Naive thymus-derived CD4-positive, alpha-beta T cell (primary cell): ENCODE results near the gene QRSL1. TPM values are rescaled to one million over a fixed set of nuclear protein-coding genes. Genes with fewer than 3 reads are reported as not detected.

Source experiments
- ATAC-seq: fragments of 150-1000 bp; cut with Tn5 transposase; 2 replicates; pipeline ENCODE4 v1.10.0; 2021; ENCODE audit warnings: mild to moderate bottlenecking, moderate library complexity
- CTCF ChIA-PET: fragments of 350-600 bp; sonication (Branson Sonifier 250); formaldehyde crosslinking; loops from one replicate; lab custom pipeline; 2021; ENCODE audit warnings: antibody characterized with exemption; lab: Charles Lee
- POLR2A ChIA-PET: fragments of 350-600 bp; sonication (Branson Sonifier 250); formaldehyde crosslinking; loops from one replicate; lab custom pipeline; 2021; ENCODE audit warnings: antibody characterized with exemption, inconsistent platforms; lab: Charles Lee
- DNase-seq, 9 donors: peaks; one replicate each; pipeline versions ENCODE4 v3.0.0 to v3.0.0-alpha.2; 2020 to 2022; ENCODE audit warnings: mixed read lengths in 1 of 9
- H3K27ac ChIP-seq: one replicate; pipeline ENCODE4 v1.7.0; 2013; ENCODE audit warnings: mild to moderate bottlenecking, low read depth, low read length, moderate library complexity
- H3K27me3 ChIP-seq, 2 donors: one replicate each; pipeline ENCODE4 v1.7.0; 2013; ENCODE audit warnings: low read length in 2 of 2, mild to moderate bottlenecking in 2 of 2, moderate library complexity in 2 of 2; ENCODE audit not compliant: control insufficient read depth in 2 of 2, insufficient read depth in 2 of 2
- H3K36me3 ChIP-seq, 3 experiments: 1 replicate in 2 of 3; 2 replicates in 1 of 3; pipeline ENCODE4 v1.7.0; 2013; ENCODE audit warnings: low read length in 3 of 3, mild to moderate bottlenecking in 3 of 3, moderate library complexity in 1 of 3; ENCODE audit not compliant: insufficient read depth in 3 of 3, control insufficient read depth in 2 of 3
- H3K4me1 ChIP-seq, 2 donors: one replicate each; pipeline ENCODE4 v1.7.0; 2013; ENCODE audit warnings: low read length in 2 of 2, mild to moderate bottlenecking in 2 of 2, moderate library complexity in 1 of 2; ENCODE audit not compliant: control insufficient read depth in 2 of 2, insufficient read depth in 2 of 2
- H3K4me3 ChIP-seq: 2 replicates; pipeline ENCODE4 v1.7.0; 2013; ENCODE audit warnings: mild to moderate bottlenecking, low read length
- H3K9me3 ChIP-seq, 3 experiments: 1 replicate in 2 of 3; 2 replicates in 1 of 3; pipeline ENCODE4 v1.7.0; 2013; ENCODE audit warnings: low read length in 3 of 3; ENCODE audit not compliant: control insufficient read depth in 2 of 3
- H3K27ac Mint-ChIP-seq, 9 donors: one replicate each; pipeline ENCODE4 v1.8.0; 2020 to 2022; ENCODE audit warnings: mixed read lengths in 9 of 9, mild to moderate bottlenecking in 8 of 9, moderate library complexity in 5 of 9, inconsistent platforms in 2 of 9
- H3K27me3 Mint-ChIP-seq, 5 donors: one replicate each; pipeline ENCODE4 v1.8.0; 2021 to 2022; ENCODE audit warnings: mixed read lengths in 5 of 5, mild to moderate bottlenecking in 1 of 5
- H3K36me3 Mint-ChIP-seq, 5 donors: one replicate each; pipeline ENCODE4 v1.8.0; 2020 to 2022; ENCODE audit warnings: mixed read lengths in 5 of 5, mild to moderate bottlenecking in 3 of 5, inconsistent platforms in 1 of 5
- H3K4me1 Mint-ChIP-seq, 7 donors: one replicate each; pipeline ENCODE4 v1.8.0; 2020 to 2022; ENCODE audit warnings: mixed read lengths in 7 of 7, mild to moderate bottlenecking in 3 of 7, inconsistent platforms in 1 of 7
- H3K4me3 Mint-ChIP-seq, 10 donors: one replicate each; pipeline ENCODE4 v1.8.0; 2020 to 2022; ENCODE audit warnings: mild to moderate bottlenecking in 10 of 10, mixed read lengths in 10 of 10, moderate library complexity in 6 of 10, inconsistent platforms in 2 of 10
- H3K9me3 Mint-ChIP-seq, 11 donors: one replicate each; pipeline ENCODE4 v1.8.0; 2020 to 2022; ENCODE audit warnings: mixed read lengths in 11 of 11, mild to moderate bottlenecking in 4 of 11, inconsistent platforms in 1 of 11, moderate library complexity in 1 of 11
- intact Hi-C, 2 donors: fragments of 100-400 bp; cut with micrococcal nuclease; formaldehyde crosslinking; loops; one replicate each; pipeline ENCODE4 v1.15.1; 2023
- polyA plus RNA-seq, 2 donors: library from polyadenylated mRNA; unstranded; fragments of 300-500 nt; fragmentation: Illumina TruSeq; gene quantifications; one replicate each; pipeline ENCODE4 v1.2.3, GENCODE V29; 2021
- total RNA-seq, 6 experiments: library from RNA in 5 of 6; stranded (reverse) in 5 of 6; gene quantifications; 1 replicate in 5 of 6; 2 replicates in 1 of 6; pipeline ENCODE4 v1.2.3 and lab custom pipeline; 2021 to 2026

Gene QRSL1
- total and polyA plus RNA-seq, 7 experiments from 2014 or later, result 8.0 to 14.8 (median 12.8) TPM

DNA sequence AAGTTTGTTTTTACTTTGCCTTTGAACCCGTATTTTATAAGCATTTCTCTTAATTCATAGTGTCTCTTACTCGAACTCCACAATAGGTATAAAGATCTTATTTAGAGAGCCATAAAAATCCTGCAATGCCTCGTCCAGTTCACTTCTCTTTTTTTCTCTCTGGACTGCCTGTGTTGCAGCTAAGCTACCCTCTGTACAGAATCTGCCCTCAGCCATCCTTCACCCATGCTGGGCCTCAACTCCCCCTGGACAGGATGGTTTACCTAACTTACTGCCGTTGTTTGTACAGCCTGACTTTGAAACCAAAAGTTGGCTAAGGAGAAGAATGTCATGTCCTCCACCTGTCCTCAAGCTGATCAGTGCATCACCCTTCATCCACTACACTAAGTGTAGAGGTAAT lies 10.4 kb downstream of the QRSL1 start:
- POLR2A ChIA-PET, result interaction anchor here (0.6 to 1.9 kb wide), 3 partner anchors 10 to 1780 kb away, joined by 3 to 7 read pairs (median 5); partner anchors contain the start of gene HACE1
- no peak for DNase-seq
- Histone ChIP-seq H3K27me3 (no peaks in the 10 kb centered on the region), H3K4me3 (no peak overlapping the region), H3K27ac (no peak overlapping the region), H3K36me3 (peaks cover 0 to 42% (median 0%) of the 10 kb centered on the region in 3 experiments), H3K4me1 (no peaks in the 10 kb centered on the region), H3K9me3 (no peaks in the 10 kb centered on the region)
- Mint-ChIP-seq H3K4me3 (no peak overlapping the region), H3K27me3 (no peaks in the 10 kb centered on the region), H3K36me3 (peaks cover 6 to 37% (median 20%) of the 10 kb centered on the region in 5 donors), H3K4me1 (peaks cover 14 to 38% (median 32%) of the 10 kb centered on the region in 7 donors), H3K27ac (peak overlapping the region in 2 of 9 donors; percentile 19 to 21), H3K9me3 (no peaks in the 10 kb centered on the region)
- intact Hi-C loops, result no loop called here
- ATAC-seq, result no peak
- CTCF ChIA-PET, result no interaction called here

DNA sequence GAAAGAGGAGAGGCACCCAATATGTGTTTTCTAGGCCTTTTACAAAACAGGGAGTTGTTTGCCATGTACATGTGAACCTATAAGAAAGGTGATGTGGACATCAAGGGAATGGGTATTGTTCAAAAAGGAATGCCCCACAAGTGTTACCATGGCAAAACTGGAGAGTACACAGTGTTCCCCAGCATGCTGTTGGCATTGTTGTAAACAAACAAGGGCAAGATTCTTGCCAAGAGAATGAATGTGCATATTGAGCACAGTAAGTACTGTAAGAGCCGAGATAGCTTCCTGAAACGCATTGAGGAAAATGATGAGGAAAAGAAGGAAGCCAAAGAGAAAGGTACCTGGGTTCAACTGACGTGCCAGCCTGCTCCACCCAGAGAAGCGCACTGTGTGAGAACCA lies 13.1 kb downstream of the QRSL1 start:
- Histone ChIP-seq H3K4me3 (no peak overlapping the region), H3K27me3 (no peaks in the 10 kb centered on the region), H3K27ac (no peak overlapping the region), H3K9me3 (no peaks in the 10 kb centered on the region), H3K4me1 (no peaks in the 10 kb centered on the region), H3K36me3 (peaks cover 0 to 48% (median 0%) of the 10 kb centered on the region in 3 experiments)
- no peak overlapping the region for H3K27ac Mint-ChIP-seq
- H3K36me3 Mint-ChIP-seq, result peaks cover 6 to 42% (median 28%) of the 10 kb centered on the region in 5 donors
- DNase-seq (no peak), ATAC-seq (no peak)
- POLR2A ChIA-PET, result no interaction called here
- intact Hi-C loops, result no loop called here
- H3K4me3 Mint-ChIP-seq, result no peak overlapping the region
- H3K27me3 Mint-ChIP-seq, result no peaks in the 10 kb centered on the region
- no peaks in the 10 kb centered on the region for H3K9me3 Mint-ChIP-seq
- CTCF ChIA-PET, result no interaction called here
- peaks cover 7 to 22% (median 18%) of the 10 kb centered on the region in 7 donors for H3K4me1 Mint-ChIP-seq

DNA sequence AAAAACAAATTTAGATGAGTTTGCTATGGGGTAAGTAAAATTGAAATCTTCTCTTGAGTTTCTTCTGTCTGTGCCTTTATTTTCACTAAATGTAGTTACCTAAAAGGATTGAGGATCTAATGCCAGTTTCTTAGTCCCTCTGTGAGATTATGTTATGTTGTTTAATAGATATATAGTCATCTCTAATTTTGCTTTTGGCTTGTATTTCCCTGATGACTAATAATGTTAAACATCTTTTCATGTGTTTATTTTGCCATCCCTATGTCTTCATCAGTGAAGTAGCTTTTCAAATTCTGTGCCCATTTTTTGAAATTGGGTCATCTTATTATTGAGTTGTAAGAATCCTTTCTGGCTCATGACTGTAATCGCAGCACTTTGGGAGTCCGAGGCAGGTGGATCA lies 13.7 kb downstream of the QRSL1 start:
- Histone ChIP-seq H3K27me3 (no peaks in the 10 kb centered on the region), H3K4me1 (no peaks in the 10 kb centered on the region), H3K27ac (no peak overlapping the region), H3K4me3 (no peak overlapping the region), H3K36me3 (peaks cover 0 to 48% (median 0%) of the 10 kb centered on the region in 3 experiments), H3K9me3 (no peaks in the 10 kb centered on the region)
- peaks cover 2 to 16% (median 12%) of the 10 kb centered on the region in 7 donors for H3K4me1 Mint-ChIP-seq
- no peaks in the 10 kb centered on the region for H3K9me3 Mint-ChIP-seq
- ChIA-PET CTCF (no interaction called here), POLR2A (no interaction called here)
- no peak overlapping the region for H3K4me3 Mint-ChIP-seq
- H3K27me3 Mint-ChIP-seq, result no peaks in the 10 kb centered on the region
- peaks cover 6 to 41% (median 28%) of the 10 kb centered on the region in 5 donors for H3K36me3 Mint-ChIP-seq
- ATAC-seq, result no peak
- DNase-seq, result no peak
- H3K27ac Mint-ChIP-seq, result peak overlapping the region in 1 of 9 donors; percentile 10
- intact Hi-C loops, result no loop called here

DNA sequence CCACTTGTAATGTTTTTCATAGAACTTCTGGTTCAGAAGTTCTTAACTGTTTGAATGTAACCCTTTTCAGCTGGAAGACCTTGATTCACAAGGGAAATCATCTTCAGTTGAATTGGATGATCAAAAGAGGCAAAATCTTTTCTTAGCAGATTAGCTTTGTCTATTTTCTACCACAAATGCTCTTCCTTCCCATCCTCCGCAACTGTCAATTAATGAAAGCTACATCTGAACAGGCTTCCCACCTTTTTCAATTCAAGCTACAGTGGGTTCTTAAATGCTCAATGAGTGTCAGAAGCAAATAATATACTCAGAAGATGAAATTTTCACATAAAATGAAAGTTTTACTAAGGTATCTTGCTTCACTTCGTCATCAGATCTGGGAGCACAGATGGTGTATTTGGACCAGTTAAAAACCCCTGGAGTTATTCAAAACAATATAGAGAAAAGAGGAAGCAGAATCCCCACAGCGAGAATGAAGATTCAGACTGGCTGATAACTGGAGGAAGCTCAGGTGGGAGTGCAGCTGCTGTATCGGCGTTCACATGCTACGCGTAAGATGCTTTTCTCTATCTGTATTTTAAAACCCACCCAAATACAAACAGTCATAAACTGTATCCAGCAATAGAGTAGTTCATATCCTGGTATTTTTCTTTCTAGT lies 19.4 kb downstream of the QRSL1 start:
- no peak overlapping the region for H3K27ac Mint-ChIP-seq
- ATAC-seq, result no peak
- Histone ChIP-seq H3K27ac (no peak overlapping the region), H3K4me1 (no peaks in the 10 kb centered on the region), H3K27me3 (no peaks in the 10 kb centered on the region), H3K4me3 (no peak overlapping the region), H3K36me3 (peaks cover 0 to 49% (median 16%) of the 10 kb centered on the region in 3 experiments), H3K9me3 (no peaks in the 10 kb centered on the region)
- no peaks in the 10 kb centered on the region for H3K4me1 Mint-ChIP-seq
- intact Hi-C loops, result no loop called here
- no peak for DNase-seq
- H3K36me3 Mint-ChIP-seq, result peaks cover 0 to 52% (median 20%) of the 10 kb centered on the region in 5 donors
- no peaks in the 10 kb centered on the region for H3K27me3 Mint-ChIP-seq
- ChIA-PET CTCF (interaction anchor here (0.6 kb wide), 1 partner anchor 1751 kb away, joined by 3 read pairs; no protein-coding TSS in a partner anchor), POLR2A (no interaction called here)
- no peaks in the 10 kb centered on the region for H3K9me3 Mint-ChIP-seq
- no peak overlapping the region for H3K4me3 Mint-ChIP-seq

DNA sequence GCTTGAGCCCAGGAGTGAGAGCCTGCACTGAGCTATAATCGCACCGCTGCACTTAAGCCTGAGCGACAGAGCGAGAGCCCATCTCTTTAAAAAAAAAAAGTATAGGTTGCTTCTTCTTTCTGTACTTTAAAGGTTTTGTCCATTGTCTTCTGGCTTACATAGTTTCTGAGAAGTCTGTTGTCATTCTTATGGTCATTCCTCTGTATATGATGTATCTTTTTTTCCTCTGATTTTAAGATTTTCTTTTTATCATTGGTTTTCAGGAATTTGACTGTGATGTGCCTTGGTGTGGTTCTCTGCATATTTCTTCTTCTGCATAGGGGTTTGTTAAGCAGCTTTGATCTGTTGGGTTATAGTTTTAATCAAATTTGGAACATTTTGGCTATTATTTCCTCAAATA lies 29.1 kb downstream of the QRSL1 start:
- CTCF ChIA-PET, result no interaction called here
- no peak for ATAC-seq
- no peak overlapping the region for H3K4me3 Mint-ChIP-seq

DNA sequence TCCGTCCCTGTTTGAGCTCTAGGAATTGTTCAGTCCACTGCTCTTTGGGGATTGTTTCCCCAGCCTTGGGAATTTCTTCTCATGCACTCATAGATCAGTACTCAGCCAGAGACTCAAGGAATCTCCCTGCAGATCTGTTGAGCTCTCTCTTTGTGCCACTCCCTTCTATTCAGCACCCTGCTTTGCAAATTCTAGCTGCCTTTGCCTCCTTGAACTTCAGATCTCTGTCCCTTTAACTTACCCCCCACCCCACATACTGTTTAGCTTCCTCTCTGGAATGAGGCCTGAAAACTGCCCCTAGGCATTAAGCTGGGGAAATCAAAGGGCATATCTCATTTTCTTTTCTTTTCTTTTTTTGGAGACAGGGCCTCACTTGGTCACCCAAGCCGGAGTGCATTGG lies 30.5 kb downstream of the QRSL1 start:
- CTCF ChIA-PET, result no interaction called here
- Mint-ChIP-seq H3K27ac (peak overlapping the region in 1 of 9 donors; percentile 23), H3K27me3 (no peaks in the 10 kb centered on the region), H3K4me1 (peaks cover 0 to 8% (median 4%) of the 10 kb centered on the region in 7 donors), H3K9me3 (peaks cover 0 to 17% (median 8%) of the 10 kb centered on the region in 11 donors), H3K36me3 (peaks cover 15 to 88% (median 69%) of the 10 kb centered on the region in 5 donors), H3K4me3 (no peak overlapping the region)
- no peak overlapping the region for H3K27ac ChIP-seq
- H3K36me3 ChIP-seq, result peaks cover 7 to 66% (median 17%) of the 10 kb centered on the region in 3 experiments
- POLR2A ChIA-PET, result interaction anchor here (0.6 kb wide), 1 partner anchor 539 kb away, joined by 5 read pairs; no protein-coding TSS in a partner anchor
- no peaks in the 10 kb centered on the region for H3K27me3 ChIP-seq
- no peak overlapping the region for H3K4me3 ChIP-seq
- peaks cover 0 to 5% (median 0%) of the 10 kb centered on the region in 3 experiments for H3K9me3 ChIP-seq
- ATAC-seq (no peak), DNase-seq (no peak)
- intact Hi-C loops, result no loop called here
- H3K4me1 ChIP-seq, result no peaks in the 10 kb centered on the region

More for the DNA sequence above, 29.1 kb downstream of the QRSL1 start:
- H3K9me3 Mint-ChIP-seq, result peaks cover 0 to 17% (median 7%) of the 10 kb centered on the region in 11 donors
- Histone ChIP-seq H3K27me3 (no peaks in the 10 kb centered on the region), H3K4me1 (no peaks in the 10 kb centered on the region), H3K36me3 (peaks cover 7 to 70% (median 16%) of the 10 kb centered on the region in 3 experiments), H3K4me3 (no peak overlapping the region), H3K9me3 (peaks cover 0 to 5% (median 0%) of the 10 kb centered on the region in 3 experiments), H3K27ac (no peak overlapping the region)
- H3K4me1 Mint-ChIP-seq, result no peaks in the 10 kb centered on the region
- intact Hi-C loops, result no loop called here
- POLR2A ChIA-PET, result no interaction called here
- H3K27me3 Mint-ChIP-seq, result no peaks in the 10 kb centered on the region
- DNase-seq, result no peak
- H3K27ac Mint-ChIP-seq, result peak overlapping the region in 1 of 9 donors; percentile 41
- peaks cover 16 to 88% (median 65%) of the 10 kb centered on the region in 5 donors for H3K36me3 Mint-ChIP-seq
